ENCODE results near the gene UCK2.
"Not testable (repeated sequence)": the region's sequence is repeated elsewhere in the genome, so short reads cannot be mapped to it uniquely, and the experiment has no call there.

Gene UCK2

GRCh38 chr1:165827268-165828102 lies at the start of gene UCK2:
Gene UCK2, plus strand, starts transcription at chr1:165827614. Its CDS starts 220 bp downstream, at chr1:165827834.
- peak; percentile 84 for DNase-seq (ENCODE audit: low read depth)

DNA sequence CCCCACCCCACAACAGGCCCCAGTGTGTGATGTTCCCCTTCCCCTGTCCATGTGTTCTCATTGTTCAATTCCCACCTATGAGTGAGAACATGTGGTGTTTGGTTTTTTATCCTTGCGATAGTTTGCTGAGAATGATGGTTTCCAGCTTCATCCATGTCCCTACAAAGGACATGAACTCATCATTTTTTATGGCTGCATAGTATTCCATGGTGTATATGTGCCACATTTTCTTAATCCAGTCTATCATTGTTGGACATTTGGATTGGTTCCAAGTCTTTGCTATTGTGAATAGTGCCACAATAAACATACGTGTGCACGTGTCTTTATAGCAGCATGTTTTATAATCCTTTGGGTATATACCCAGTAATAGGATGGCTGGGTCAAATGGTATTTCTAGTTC lies 49.2 kb upstream of the UCK2 start:
- DNase-seq (ENCODE audit: low read depth): not testable (repeated sequence)

GRCh38 chr1:165783519-165783918 lies 43.9 kb upstream of the UCK2 start:
- not testable (repeated sequence) for DNase-seq (ENCODE audit: low read depth)

GRCh38 chr1:165787741-165788140 lies 39.7 kb upstream of the UCK2 start:
- DNase-seq (ENCODE audit: low read depth): no peak

DNA sequence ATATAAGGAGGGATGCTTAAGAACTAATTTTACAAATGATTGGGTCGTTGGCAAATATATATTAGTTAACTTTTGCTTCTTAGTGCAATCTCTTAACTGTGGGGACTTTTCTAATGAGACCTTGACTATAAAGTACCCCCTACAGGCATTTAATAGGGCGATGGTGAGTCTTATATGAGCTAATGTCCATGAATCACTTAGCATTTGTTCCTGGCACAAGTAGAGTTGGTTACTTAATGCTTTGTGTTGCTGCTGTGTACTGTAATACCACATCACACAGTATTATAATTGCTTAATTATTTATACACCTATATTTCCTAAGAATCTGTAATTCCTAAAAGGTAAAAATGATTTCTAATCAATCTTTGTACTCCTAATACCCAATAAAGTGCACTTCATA lies 33.5 kb upstream of the UCK2 start:
- peak; percentile 49 for DNase-seq (ENCODE audit: low read depth)

DNA sequence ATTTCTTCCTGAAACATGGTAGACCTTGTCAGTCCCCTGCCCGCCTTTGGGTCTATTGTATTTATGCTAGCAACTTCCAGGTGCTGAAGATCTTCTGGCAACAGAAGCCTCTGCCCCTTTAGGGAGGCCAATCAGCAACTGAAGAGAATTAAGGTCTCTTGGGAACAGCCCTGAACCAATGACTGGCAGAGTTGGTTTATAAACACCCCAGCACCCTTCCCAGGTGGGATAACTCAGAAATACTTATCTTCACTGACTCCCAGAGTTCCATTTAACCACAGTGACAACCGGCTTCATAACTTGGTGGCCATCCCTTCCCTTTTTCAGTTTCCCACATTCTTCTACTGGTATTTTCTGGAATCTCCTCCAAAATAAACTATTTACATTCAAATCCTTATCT lies 31.5 kb upstream of the UCK2 start:
- no peak for DNase-seq (ENCODE audit: low read depth)

- no peak for DNase-seq (ENCODE audit: low read depth)
Observed at GRCh38 chr1:165799387-165799786, 28.0 kb upstream of the UCK2 start.

GRCh38 chr1:165804513-165804912 lies 22.9 kb upstream of the UCK2 start:
- DNase-seq (ENCODE audit: low read depth): not testable (repeated sequence)

DNA sequence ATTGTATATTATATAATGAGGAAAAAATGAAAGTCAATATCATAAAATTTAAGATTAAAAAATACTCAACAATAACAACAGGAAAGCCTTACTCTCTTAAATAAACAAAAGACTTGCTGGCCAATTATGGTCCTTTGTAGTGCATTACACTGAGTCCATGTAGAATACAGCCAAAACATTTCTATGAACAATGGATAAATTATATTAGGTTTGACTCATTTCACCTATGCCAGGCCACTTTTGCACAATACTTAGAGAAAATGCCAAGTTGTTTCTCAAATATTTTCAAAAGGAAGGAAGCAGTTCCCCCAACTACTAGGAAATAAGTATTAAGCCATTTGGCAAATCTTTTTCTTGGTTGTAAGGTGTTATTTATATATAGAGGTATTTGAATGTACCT lies 19.8 kb upstream of the UCK2 start:
- DNase-seq (ENCODE audit: low read depth): no peak

GRCh38 chr1:165815725-165816124 lies 11.7 kb upstream of the UCK2 start:
- DNase-seq (ENCODE audit: low read depth): peak; percentile 60

DNA sequence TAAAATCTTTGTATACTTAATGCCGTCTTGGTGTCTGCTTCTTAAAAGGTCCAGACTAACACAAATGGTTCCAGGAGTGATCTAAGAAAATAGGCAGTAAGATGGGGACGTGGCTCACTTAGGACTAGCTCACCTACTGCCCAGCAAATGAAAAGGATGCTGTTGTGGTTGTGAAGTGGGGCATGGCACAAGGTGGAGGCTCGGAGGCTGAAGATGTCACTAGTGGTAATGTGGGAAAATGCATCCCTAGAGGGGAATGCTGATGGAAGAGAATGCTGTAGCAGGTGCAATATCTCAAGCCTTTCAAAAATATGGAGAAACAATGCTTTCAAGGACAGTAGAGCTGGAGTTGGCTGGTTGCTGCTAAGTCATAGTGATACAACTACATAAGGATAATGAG lies 11.3 kb upstream of the UCK2 start:
- DNase-seq (ENCODE audit: low read depth): no peak

DNA sequence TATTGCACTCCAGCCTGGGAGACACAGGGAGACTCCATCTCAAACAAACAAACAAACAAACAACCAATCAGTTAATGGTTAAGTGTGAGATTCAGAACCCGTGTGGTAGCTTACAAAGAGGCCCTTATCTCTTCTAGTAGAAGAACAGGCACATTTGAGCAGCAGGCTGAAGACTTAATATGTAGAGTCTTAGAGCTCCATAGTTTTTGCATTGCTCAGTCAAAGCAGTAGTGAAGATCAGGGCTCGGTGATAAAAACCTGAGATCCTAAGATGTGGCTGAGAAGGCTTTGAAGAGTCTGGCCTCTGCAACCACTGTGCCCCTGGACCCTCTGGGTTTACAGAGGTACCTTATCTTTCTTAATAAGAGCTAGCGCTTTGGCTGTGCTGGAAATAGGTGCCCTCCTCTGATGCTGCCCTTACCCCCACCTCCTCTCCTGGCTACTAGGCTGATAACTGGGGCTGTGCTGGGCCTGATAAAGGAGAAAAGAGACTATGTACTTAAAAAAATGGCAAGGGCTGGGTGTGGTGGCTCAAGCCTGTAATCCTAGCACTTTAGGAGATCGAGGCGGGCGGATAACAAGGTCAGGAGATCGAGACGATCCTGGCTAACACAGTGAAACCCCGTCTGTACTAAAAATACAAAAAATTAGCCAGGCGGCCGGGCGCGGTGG lies 10.5 kb upstream of the UCK2 start:
- no peak for DNase-seq (ENCODE audit: low read depth)

DNA sequence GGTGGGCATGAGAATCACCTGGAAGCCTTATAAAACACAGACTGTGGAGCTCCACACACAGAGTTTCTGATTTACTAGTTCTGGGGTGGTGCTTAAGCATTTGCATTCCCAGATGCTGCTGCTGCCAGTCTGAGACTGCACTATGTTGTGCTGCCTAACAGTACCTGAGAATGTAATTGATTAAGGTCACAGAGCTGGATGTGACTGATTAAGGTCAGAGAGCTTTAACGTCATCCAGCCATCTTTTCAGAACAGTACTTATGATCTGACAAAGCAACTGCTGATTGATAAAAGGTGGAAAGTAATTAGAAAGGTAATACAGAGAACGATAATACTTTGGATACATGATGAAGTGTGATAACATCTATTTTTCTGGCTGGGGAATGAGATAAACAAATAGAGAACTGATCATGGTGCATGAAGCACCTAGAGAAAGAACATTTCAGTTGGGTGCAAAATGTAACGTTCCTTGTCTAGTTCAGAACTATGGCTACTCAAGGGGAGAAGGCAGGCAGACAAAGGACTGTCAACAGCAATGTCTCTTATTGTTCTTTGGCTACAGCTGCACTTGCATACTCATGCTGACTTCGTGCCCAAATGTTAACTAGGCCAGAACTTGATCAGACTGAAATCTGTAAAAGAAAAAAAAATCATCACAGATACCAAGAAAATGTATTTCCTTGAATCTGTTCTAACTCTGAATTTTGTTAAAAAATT lies 3.7 kb upstream of the UCK2 start:
- no peak for DNase-seq (ENCODE audit: low read depth)

DNA sequence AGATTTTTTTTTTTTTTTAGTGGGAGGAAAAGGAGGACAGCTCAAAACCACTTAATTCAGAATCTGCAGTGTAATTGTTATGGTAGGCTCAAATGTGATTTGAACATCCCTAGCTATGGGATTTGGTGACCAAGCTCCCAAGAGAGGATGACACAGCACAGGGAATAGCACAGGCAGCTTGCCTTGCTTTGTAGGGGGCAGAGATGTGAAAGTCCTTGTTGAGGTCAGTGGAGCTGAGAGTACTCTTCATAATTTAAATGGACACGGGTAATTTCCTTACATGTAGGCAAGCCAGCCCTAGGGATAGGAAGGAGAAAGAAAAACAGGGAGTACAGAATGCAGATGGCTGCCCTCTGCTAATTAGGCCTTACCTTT lies 3.2 kb upstream of the UCK2 start:
- DNase-seq (ENCODE audit: low read depth): no peak

- no peak for DNase-seq (ENCODE audit: low read depth)
Observed at GRCh38 chr1:165826565-165827267, 698 bp upstream of the UCK2 start.

DNA sequence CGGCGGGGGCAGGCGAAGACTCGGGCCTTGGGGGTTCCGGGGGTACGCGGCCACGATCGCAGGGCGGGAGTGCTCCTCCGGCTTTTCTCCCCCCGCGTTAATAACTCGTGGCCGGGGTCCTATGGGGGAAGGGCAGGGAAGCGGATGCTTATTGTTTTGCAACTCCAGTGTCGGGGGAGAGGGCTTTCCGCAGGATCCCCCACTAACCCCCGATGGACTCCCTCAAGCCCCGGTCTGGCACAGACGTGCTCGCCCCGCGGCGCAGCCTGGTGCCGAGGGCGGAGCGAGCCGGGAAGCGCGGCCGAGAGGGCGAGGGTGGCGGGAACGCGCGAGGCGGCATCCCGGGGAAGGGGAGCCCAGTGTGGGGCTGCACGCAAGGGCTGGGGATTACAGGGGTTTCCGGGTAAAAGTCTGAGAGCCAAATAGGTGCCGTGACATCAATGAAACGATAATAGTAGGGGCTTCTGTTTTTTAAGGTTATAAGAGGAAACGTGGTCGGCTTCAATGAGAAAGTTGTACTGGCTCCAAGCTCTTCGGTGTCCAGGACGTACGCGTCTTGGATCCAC lies 772 bp downstream of the UCK2 start:
- DNase-seq (ENCODE audit: low read depth): peak; percentile 39

DNA sequence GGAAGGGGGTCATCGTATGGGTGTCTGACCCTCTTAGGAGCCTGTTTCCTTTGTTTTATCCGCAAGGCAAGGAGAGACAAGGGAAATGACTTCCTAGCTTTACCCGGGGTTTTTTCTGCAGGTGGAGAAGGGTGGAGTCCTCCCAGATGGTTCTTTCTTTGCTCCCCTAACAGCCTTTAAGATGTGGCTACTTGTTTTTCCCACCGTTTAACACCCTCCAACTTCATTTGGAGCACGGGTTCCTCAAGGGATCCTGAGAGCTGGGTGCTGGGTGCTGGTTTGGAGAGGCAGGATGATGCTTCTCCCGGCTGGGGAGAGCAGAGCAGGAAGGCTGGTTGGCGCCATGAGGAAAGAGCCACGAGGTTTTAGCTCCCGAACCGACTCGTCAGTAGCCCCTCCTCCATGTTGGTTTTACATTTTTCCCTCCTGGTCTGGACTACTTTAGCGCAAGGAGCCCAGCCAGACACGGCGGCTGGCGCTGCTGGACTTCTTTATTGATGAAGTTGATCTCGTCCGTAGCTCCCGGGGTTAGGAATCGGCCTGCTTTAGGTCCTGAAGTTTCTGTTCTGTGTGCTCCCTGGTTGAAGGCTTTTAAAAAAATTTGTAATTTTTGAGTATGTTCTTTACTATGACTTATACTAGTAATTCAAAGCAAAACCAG lies 1.4 kb downstream of the UCK2 start:
- DNase-seq (ENCODE audit: low read depth): peak; percentile 90

DNA sequence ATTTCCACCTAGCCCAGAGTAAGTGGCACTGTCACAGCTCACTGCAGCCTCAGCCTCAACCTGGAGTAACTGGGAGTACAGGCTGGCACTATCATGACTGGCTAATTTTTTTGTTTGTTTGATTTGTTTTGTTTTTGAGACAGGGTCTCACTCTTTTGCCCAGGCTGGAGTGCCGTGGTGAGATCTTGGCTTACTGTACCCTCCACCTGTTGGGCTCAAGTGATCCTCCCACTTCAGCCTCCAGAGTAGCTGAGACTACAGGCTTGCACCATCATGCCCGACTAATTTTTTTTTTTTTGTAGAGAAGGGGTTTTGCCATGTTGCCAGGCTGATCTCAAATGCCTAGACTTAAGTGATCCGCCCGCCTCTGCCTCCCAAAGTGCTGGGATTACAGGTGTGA lies 2.5 kb downstream of the UCK2 start:
- no peak for DNase-seq (ENCODE audit: low read depth)

- no peak for DNase-seq (ENCODE audit: low read depth)
Observed at GRCh38 chr1:165831146-165831545, 3.7 kb downstream of the UCK2 start.

DNA sequence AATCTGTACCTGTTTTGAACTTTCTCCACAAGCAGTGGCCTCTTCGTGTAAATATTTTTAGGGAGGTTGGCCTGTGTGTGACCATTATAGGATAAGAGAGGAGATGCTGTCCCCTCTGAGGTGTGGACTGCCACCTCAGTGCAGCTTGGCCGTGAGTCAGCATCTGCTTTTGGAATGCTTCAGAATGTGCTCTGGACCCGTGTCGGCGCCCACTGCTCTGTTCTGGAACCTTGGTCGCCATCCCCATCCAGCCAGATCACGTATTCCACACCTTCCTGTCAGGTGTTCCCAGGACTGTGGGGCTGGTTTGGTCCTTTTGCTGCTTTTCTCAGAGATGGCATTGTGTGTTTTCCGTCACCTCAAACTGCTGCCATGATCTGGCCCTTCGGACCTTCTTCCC lies 5.5 kb downstream of the UCK2 start:
- DNase-seq (ENCODE audit: low read depth): no peak

DNA sequence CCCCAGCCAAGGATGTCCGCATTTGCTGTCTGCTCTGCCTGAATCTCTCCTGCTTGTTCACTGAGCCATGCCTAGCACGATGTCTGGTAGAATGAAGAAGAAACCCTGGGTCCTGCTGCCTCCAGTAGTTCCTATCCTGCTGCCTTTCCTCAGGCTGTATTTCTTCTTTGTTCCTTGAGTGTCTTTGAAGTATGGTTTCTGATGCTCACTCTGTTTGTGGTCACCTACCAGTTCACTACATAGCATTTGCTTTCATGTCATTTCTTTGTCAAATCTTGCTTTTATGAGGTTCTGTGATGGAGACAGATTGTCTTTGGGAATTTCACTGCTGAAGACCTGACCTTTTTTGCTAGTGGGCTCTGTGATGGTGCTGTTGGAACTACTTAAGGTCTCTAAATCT lies 5.9 kb downstream of the UCK2 start:
- DNase-seq (ENCODE audit: low read depth): no peak
